Neural progenitor cell (in vitro differentiated cells): ENCODE results near the gene ADAMTS15. TPM values are rescaled to one million over a fixed set of nuclear protein-coding genes. Genes with fewer than 3 reads are reported as not detected.
A peak's percentile ranks its signal among the peaks of the same experiment; 100 is the strongest.

Source experiments
- DNase-seq: peaks from one replicate; pipeline ENCODE4 v3.0.0-alpha.2; 2016; ENCODE audit warnings: low spot score
- H2AFZ ChIP-seq: fragments of 200-600 bp; sonication (generic); replicated peaks from 2 replicates; pipeline ENCODE4 v1.6.1; 2016; ENCODE audit warnings: antibody characterized with exemption
- H3F3A ChIP-seq: fragments of 200-600 bp; sonication (generic); 2 replicates; pipeline ENCODE4 v1.6.1; 2016; ENCODE audit warnings: antibody characterized with exemption, low read depth
- H3K27ac ChIP-seq: fragments of 200-600 bp; sonication (generic); 2 replicates; pipeline ENCODE4 v1.5.1; 2016; ENCODE audit warnings: mild to moderate bottlenecking
- H3K27me3 ChIP-seq: fragments of 200-600 bp; sonication (generic); 2 replicates; pipeline ENCODE4 v1.6.1; 2016; ENCODE audit warnings: mild to moderate bottlenecking, moderate library complexity
- H3K36me3 ChIP-seq: fragments of 200-600 bp; sonication (generic); 2 replicates; pipeline ENCODE4 v1.5.1; 2016
- H3K4me1 ChIP-seq: fragments of 200-600 bp; sonication (generic); 2 replicates; pipeline ENCODE4 v1.6.1; 2016; ENCODE audit warnings: mixed run types
- H3K4me2 ChIP-seq: fragments of 200-600 bp; sonication (generic); 2 replicates; pipeline ENCODE4 v1.6.1; 2016
- H3K4me3 ChIP-seq: fragments of 200-600 bp; sonication (generic); 2 replicates; pipeline ENCODE4 v1.5.1; 2016
- H3K79me2 ChIP-seq: fragments of 200-600 bp; sonication (generic); 2 replicates; pipeline ENCODE4 v1.6.1; 2016; ENCODE audit warnings: low read depth
- H3K9ac ChIP-seq: fragments of 200-600 bp; sonication (generic); 2 replicates; pipeline ENCODE4 v1.6.1; 2016
- H3K9me3 ChIP-seq: fragments of 200-600 bp; sonication (generic); 2 replicates; pipeline ENCODE4 v1.5.1; 2016; ENCODE audit warnings: low read depth
- H4K20me1 ChIP-seq: fragments of 200-600 bp; sonication (generic); 2 replicates; pipeline ENCODE4 v1.6.1; 2016; ENCODE audit warnings: low read depth
- H3K27ac Mint-ChIP-seq: 3 replicates; pipeline ENCODE4 v1.8.0; 2021; ENCODE audit warnings: mixed read lengths
- H3K27me3 Mint-ChIP-seq: 2 replicates; pipeline ENCODE4 v1.8.0; 2022; ENCODE audit warnings: low read depth, mild to moderate bottlenecking, inconsistent platforms, moderate library complexity, mixed read lengths; ENCODE audit not compliant: insufficient read depth
- H3K36me3 Mint-ChIP-seq: 3 replicates; pipeline ENCODE4 v1.8.0; 2021; ENCODE audit warnings: mixed read lengths
- H3K4me1 Mint-ChIP-seq: 3 replicates; pipeline ENCODE4 v1.8.0; 2021; ENCODE audit warnings: mixed read lengths
- H3K4me3 Mint-ChIP-seq: 3 replicates; pipeline ENCODE4 v1.8.0; 2021; ENCODE audit warnings: mild to moderate bottlenecking, moderate library complexity, mixed read lengths
- H3K9me3 Mint-ChIP-seq: 3 replicates; pipeline ENCODE4 v1.8.0; 2020; ENCODE audit warnings: mixed read lengths
- CTCF ChIP-seq: fragments of 200-600 bp; sonication (generic); IDR thresholded peaks from 2 replicates; pipeline ENCODE4 v1.5.1; 2017; ENCODE audit warnings: antibody characterized with exemption, mild to moderate bottlenecking
- EZH2 ChIP-seq: fragments of 200-600 bp; sonication (generic); IDR thresholded peaks from 2 replicates; pipeline ENCODE4 v1.6.1; 2017; ENCODE audit warnings: antibody characterized with exemption, mild to moderate bottlenecking, moderate library complexity
- EZH2phosphoT487 ChIP-seq: fragments of 200-600 bp; sonication (generic); IDR thresholded peaks from 2 replicates; pipeline ENCODE4 v1.6.1; 2017; ENCODE audit warnings: antibody characterized with exemption
- total RNA-seq: library from RNA; depleted of rRNA; stranded (reverse); fragments of >200 nt; gene quantifications from 2 replicates; pipeline ENCODE4 v1.2.3, GENCODE V29; 2015; ENCODE audit warnings: low replicate concordance

Gene ADAMTS15
- total RNA-seq, 1 donor from 2014 or later: 0.09 TPM

DNA sequence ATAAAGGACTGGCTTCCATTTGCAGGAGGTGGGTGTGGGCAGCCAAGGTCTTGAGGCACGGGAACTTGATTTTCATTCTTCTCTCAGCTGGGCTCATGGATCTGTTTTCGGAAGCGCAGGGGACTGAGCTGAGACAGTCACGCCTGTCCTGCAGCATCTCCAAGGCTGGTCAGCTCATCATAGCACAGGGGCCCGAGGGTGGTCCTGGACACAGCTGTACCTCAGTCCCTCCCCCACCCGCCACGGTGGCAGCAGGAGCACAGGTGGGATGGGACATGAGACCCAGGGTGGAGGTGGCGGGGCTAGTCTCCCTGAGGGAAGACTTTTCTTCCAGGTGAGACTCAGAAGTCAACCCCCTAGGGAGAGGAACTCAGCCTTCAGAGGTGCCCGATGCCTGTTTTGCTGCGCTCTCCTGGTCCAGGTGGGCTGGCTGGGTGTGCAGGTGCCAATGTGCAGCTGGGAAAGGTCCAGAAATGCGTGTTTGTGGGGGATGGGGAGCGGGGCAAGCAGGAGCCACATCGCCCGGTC lies 23.8 kb upstream of the ADAMTS15 start:
- Histone ChIP-seq H3K4me3 (no peak overlapping the region), H3K4me1 (peaks cover 11% of the 10 kb centered on the region), H3K79me2 (no peaks in the 10 kb centered on the region), H3K27ac (no peak overlapping the region), H3F3A (peaks cover 7% of the 10 kb centered on the region), H3K4me2 (no peak overlapping the region), H4K20me1 (peaks cover 21% of the 10 kb centered on the region), H3K27me3 (peaks cover 57% of the 10 kb centered on the region), H2AFZ (no peak overlapping the region), H3K36me3 (no peaks in the 10 kb centered on the region), H3K9ac (no peak overlapping the region), H3K9me3 (no peaks in the 10 kb centered on the region)
- TF ChIP-seq CTCF: no peak
- no peak for TF ChIP-seq EZH2
- no peak for TF ChIP-seq EZH2phosphoT487
- no peaks in the 10 kb centered on the region for H3K36me3 Mint-ChIP-seq
- H3K9me3 Mint-ChIP-seq: no peaks in the 10 kb centered on the region
- H3K27ac Mint-ChIP-seq: no peak overlapping the region
- H3K4me3 Mint-ChIP-seq: no peak overlapping the region
- no peak for DNase-seq
- H3K27me3 Mint-ChIP-seq: peaks cover 39% of the 10 kb centered on the region
- peaks cover 26% of the 10 kb centered on the region for H3K4me1 Mint-ChIP-seq

DNA sequence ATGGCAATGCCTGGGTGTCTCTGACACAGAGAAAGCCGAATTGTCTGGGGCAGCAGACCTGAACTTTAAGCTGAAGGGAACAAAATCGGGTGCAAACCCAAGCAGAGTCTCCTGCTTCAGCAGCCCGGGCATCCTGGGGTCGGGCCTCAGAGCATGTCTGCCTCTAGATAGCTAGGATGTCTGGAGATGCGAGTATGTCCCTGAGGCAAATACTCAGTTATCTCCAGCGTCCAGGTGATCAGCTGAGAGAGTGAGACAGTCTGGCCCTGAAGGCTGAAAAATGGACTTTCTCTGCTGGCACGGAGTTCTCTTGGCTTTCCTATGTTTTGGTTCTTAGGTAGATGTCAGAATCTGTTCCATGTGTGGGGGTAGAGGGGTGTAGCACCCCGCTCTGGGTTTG lies 23.3 kb upstream of the ADAMTS15 start:
- Mint-ChIP-seq H3K4me1 (peaks cover 25% of the 10 kb centered on the region), H3K9me3 (no peaks in the 10 kb centered on the region), H3K4me3 (no peak overlapping the region), H3K36me3 (no peaks in the 10 kb centered on the region), H3K27me3 (peaks cover 43% of the 10 kb centered on the region), H3K27ac (no peak overlapping the region)
- DNase-seq: no peak
- Histone ChIP-seq H3K79me2 (no peaks in the 10 kb centered on the region), H3K27me3 (peaks cover 62% of the 10 kb centered on the region), H3K9me3 (no peaks in the 10 kb centered on the region), H3K36me3 (no peaks in the 10 kb centered on the region), H3K4me2 (no peak overlapping the region), H3F3A (peaks cover 7% of the 10 kb centered on the region), H4K20me1 (peaks cover 21% of the 10 kb centered on the region), H3K4me1 (peaks cover 11% of the 10 kb centered on the region), H3K9ac (no peak overlapping the region), H3K27ac (no peak overlapping the region), H3K4me3 (no peak overlapping the region), H2AFZ (no peak overlapping the region)
- no peak for TF ChIP-seq EZH2phosphoT487
- no peak for TF ChIP-seq CTCF
- no peak for TF ChIP-seq EZH2

DNA sequence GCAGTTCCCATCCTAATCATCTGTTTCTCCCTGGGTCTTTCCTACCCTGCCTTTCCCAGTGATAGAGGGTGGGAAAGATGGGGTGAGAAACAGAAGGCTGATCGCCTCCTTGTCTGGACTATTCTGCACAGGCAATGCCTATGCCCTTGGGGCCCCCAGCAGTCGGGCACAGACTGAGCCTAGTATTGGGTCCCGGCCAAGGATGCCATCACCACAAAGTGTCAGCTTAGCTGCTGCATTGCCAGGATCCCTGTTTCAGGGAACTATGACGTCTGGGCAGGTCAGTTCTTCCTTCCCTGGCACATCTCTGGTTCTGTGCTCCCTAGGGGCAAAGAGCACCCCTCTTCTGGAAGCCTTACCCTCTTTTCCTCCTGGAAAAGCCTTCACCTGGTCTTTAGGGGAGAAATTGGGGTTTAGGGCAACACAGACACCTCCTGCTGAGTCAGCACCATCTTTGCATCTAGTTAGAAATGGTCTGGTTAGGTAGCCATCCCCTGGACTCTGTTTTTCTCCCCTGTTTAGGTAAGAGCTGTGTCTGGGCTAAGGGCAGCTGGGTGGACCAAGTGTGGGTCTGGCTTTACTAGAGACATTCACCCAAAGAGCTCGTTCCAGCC lies 22.1 kb upstream of the ADAMTS15 start:
- Histone ChIP-seq H3K36me3 (no peaks in the 10 kb centered on the region), H3K4me1 (peaks cover 11% of the 10 kb centered on the region), H3K4me3 (no peak overlapping the region), H3K27ac (no peak overlapping the region), H3K27me3 (peaks cover 72% of the 10 kb centered on the region), H4K20me1 (peaks cover 21% of the 10 kb centered on the region), H2AFZ (no peak overlapping the region), H3K9me3 (no peaks in the 10 kb centered on the region), H3K9ac (no peak overlapping the region), H3K4me2 (no peak overlapping the region), H3F3A (peaks cover 7% of the 10 kb centered on the region), H3K79me2 (no peaks in the 10 kb centered on the region)
- H3K27me3 Mint-ChIP-seq: peaks cover 45% of the 10 kb centered on the region
- H3K4me3 Mint-ChIP-seq: peak overlapping the region; percentile 84
- no peak overlapping the region for H3K27ac Mint-ChIP-seq
- H3K36me3 Mint-ChIP-seq: no peaks in the 10 kb centered on the region
- TF ChIP-seq CTCF: no peak
- TF ChIP-seq EZH2: no peak
- TF ChIP-seq EZH2phosphoT487: no peak
- no peak for DNase-seq
- H3K9me3 Mint-ChIP-seq: no peaks in the 10 kb centered on the region
- peaks cover 25% of the 10 kb centered on the region for H3K4me1 Mint-ChIP-seq
